Activated CD8-positive, alpha-beta memory T cell treated with anti-CD3 and anti-CD28 coated beads, Interleukin-2, amount 50 U/mL, for 24 hours (primary cell): Measurements from ENCODE around the gene SYT17.

ENCODE experiments used
- DNase-seq: peaks from one replicate; pipeline ENCODE4 v3.0.0-alpha.2; 2020; ENCODE audit errors: extremely low read depth

The SYT17 gene

GRCh38 chr16:19215705-19216104 is 47.7 kb downstream of the SYT17 start:
- DNase-seq: no peak

DNA sequence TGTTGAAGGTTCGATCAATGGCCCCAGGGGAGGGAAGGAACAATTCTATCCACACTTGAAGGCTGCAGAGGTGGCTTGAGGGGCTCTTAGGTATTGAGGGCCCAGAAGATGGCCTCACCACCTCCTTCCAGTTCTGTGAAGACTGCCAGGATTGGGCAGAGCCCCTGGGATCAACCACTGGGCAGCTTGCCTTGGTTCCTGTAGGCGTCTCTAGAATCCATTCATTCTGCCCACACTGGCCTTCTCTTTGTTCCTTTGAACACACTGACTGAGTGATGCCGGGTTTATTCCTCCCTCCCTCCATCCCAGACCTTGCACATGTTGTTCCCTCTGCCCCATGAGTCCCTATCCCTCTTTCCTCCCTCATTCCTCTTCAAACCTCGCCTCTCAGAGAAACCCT is 50.5 kb downstream of the SYT17 start:
- DNase-seq: no peak

- no peak for DNase-seq
These were observed 51.8 kb downstream of the SYT17 start for GRCh38 chr16:19219836-19220235.

- DNase-seq: no peak
These were observed 55.5 kb downstream of the SYT17 start for GRCh38 chr16:19223235-19224170.

- DNase-seq: no peak
These were observed 57.6 kb downstream of the SYT17 start for GRCh38 chr16:19225651-19226050.

DNA sequence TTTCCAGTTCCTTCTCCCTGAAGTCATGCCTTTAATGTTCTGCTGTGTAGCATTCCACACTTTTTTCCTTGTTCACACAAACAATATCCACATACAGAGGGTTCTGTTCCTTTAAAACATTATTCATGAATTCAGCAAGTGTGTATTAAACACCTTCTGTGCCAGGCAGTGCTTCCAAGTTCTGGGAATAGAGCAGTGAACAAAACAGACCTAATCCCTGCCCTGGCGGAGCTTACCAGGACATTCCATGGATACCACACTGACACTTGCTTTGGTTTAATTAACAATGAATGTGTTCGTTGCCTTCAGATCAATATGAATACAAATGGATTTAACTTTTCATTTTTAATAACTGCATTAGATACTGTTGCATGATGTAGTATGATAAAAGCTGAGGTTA is 59.6 kb downstream of the SYT17 start:
- no peak for DNase-seq

DNA sequence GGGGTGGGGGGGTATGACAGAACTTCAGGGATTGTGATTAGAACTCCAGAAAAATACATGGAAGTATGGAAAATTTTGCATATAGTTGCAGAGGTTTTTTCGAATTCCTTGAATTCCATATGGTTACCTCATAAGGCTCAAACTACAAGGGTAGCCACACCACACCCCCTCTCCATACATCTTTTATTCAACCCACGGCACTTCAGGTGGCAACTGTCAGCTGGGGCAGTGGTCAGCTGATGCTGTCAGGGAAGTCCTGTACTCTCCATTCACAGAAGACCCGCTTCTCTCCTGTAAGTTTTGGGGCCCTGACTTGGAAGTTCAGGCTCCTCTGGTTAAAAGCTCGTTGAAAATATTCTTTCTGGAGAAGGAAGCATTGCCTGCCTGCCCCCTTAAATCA is 60.0 kb downstream of the SYT17 start:
- DNase-seq: no peak

GRCh38 chr16:19228575-19228974 is 60.5 kb downstream of the SYT17 start:
- no peak for DNase-seq

GRCh38 chr16:19230575-19230974 is 62.5 kb downstream of the SYT17 start:
- no peak for DNase-seq

DNA sequence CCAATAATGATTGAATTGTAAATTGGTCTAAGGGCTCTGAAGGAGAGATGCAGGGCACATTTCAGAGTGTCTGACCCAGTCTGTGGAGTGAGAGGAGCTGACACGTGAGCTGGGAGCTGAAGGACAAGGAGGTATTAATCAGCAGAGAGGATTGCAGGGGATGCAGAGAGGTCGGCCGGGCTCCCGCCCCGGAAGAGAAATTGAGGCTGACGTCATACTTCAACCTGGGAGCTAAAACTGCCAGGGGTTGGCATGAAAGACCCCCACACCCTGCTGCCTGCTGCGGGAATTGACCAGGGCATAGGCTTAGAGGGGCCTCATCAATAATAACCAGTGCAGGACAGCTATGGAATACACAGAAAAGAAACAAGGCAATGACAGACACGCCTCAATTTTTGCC is 63.8 kb downstream of the SYT17 start:
- DNase-seq: no peak

DNA sequence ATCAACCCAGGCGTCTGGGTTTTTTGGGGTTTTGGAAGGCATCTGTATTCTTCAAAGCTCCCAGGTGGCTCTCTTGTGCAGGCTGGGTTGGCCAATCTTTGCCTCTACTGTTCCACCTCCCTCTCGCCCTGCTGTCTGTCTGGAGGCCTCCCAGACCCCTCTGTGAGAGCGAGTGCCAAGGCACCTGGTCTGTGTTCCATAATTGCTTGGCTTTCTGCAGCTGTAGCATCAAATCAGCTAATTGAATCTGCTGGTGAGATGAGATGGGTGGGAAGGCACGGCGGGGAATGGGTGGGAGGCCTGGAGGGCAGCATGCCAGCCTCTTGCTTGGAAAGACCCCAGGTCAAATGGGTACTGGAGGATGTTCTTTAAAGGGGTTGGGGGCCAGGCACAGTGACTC is 64.9 kb downstream of the SYT17 start:
- DNase-seq: no peak

DNA sequence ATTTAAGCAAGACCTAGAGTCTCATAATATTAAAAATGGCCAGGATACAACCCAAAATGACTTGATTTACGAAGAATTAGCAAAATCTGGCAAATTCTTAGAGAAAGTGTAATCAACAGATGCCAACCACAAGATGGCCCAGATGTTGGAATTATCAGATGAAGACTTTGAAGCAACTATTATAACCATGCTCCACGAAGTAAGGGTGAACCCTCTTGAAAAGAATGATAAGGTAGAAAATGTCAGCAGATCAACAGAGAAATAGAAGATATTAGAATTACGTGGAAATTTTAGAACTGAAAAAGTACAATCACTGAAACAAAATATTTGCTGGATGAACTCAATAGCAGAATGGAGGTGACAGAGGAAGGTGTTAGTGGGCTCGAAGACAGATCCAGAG is 67.4 kb downstream of the SYT17 start:
- DNase-seq: no peak

DNA sequence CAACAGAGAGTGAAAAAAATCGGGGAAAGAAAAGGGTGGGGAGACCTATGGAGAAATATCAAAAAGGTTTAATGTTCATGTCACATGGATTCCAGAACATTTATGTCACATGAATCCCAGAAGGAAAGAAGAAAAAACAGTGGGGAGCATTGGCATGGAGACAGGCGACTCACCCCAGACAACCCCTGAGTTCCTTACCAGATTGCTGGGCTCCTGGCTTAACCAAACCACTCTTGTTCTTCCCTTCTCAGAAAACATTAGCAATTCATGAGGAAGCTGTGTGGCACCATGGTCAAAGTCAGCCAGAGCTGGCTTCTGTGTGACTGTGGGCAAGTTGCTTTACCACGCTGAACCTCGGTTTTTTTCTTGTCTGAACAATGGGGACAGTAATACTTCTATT is 67.8 kb downstream of the SYT17 start:
- no peak for DNase-seq

DNA sequence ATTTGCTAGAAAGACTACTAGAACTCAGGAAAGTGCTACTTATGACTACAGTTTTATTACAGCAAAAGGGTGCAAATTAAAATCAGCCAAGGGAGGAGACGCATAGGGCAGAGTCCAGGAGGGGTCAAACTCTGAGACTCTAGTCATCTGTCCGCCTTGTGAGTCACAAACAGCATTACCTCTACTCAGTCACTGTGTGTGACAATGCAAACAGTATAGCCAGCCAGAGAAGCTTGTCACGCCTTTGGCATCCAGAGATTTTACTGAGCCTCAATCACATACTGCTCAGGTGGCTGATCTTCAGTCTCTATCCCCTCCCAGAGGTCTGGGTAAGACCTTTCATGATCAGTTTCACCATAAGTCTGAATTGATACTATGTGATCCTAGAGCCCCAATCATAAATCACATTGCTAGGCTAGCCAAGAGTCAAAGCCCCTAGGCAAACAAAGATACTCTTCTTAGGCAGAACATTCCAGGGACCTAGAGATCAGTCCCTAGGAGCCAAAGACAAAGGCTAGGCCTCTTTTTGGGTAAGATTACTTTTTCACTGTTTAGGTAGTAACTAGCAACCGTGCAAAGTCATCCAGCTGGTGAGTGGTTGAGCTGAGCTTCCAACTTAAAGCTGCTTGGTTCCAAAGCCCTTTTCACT is 68.6 kb downstream of the SYT17 start:
- DNase-seq: no peak

- no peak for DNase-seq
These were observed 70.4 kb downstream of the SYT17 start for GRCh38 chr16:19238406-19238805.

GRCh38 chr16:19239511-19240155 is 71.6 kb downstream of the SYT17 start:
- no peak for DNase-seq

GRCh38 chr16:19240494-19240893 is 72.5 kb downstream of the SYT17 start:
- no peak for DNase-seq

- DNase-seq: no peak
These were observed 73.5 kb downstream of the SYT17 start for GRCh38 chr16:19241512-19241911.

DNA sequence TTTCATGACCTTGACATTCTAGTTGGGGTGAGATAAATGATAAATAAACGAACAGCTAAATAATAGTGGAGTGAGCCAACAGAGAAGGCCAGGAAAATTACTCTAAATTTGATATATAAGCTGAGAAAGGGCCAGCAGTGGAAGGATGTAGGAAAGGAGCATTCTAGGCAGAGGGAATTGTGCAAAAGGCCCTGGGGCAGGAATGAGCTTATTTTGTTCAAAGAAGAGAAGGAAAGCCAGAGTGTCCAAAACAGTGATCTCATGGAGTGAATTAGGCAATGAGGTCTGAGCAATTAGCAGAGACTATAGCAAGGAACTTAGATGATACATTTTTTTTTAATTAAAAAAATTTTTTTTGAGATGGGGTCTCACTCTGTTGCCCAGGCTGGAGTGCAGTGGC is 74.1 kb downstream of the SYT17 start:
- DNase-seq: no peak

DNA sequence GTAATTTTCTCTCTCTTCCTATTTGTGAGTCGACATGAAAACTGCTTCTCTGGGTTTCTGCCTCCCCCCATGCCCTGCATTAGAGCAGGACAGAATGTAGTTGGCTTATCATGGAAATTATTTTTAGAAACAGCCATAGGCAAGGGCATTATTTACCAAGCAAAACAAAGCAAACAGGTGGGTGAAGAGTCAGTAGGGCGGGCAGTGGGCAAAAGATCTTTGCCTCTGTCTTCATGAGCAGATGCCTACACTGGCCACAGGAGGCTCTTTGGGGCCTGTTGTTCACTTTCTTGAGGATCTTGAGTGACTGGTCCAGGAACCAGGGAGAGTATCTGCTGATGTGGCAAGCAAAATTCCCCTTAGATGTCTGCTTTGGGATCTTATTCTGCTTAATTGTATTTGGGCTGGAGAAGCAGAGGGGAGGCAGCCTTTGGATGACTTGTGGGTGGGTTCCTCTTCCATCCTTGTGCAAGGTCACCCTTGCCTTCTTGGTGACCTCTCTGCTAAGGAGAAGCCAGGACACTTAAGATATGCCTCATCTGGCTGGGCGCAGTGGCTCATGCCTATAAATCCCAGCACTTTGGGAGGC is 75.0 kb downstream of the SYT17 start:
- DNase-seq: no peak

DNA sequence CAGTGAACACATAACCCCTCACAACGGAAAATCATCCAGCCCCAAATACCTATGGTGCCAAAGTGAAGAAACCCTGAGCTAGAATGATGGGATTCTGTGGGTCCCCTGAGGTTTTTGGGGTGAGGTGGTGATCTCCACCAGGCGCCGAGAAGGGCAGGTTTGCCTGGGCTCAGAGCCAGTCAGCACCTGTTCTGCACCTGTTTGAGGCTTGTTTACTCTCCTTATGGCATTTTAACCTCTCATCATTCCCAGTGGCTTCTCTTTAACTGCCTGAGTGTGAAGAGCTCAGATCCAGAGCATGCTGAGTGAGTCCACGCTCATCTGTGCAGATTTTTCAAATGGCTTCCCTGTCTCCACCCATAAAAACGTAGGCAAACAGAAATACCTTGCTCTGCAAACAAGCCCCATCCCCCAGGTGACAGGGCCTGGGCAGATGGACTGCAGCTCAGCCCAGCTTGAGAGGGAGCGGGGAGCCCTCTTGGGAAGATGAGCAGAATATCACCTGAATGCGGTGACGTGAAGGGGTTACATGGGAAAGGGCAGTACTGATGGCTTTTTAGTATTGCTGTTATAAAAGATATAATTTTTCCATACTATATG is 77.4 kb downstream of the SYT17 start:
- no peak for DNase-seq

GRCh38 chr16:19252904-19253303 is 84.9 kb downstream of the SYT17 start:
- no peak for DNase-seq
